Measurements from ENCODE around the gene EHMT1. TPM values are rescaled to one million over a fixed set of nuclear protein-coding genes. Genes with fewer than 3 reads are reported as not detected.

The EHMT1 gene
- total RNA-seq, 1 donor from 2014 or later: 45.3 TPM

- DNase-seq (ENCODE audit: low read depth) (no peak), FAIRE-seq (no peak)
- TF ChIP-seq, protein P1, sequence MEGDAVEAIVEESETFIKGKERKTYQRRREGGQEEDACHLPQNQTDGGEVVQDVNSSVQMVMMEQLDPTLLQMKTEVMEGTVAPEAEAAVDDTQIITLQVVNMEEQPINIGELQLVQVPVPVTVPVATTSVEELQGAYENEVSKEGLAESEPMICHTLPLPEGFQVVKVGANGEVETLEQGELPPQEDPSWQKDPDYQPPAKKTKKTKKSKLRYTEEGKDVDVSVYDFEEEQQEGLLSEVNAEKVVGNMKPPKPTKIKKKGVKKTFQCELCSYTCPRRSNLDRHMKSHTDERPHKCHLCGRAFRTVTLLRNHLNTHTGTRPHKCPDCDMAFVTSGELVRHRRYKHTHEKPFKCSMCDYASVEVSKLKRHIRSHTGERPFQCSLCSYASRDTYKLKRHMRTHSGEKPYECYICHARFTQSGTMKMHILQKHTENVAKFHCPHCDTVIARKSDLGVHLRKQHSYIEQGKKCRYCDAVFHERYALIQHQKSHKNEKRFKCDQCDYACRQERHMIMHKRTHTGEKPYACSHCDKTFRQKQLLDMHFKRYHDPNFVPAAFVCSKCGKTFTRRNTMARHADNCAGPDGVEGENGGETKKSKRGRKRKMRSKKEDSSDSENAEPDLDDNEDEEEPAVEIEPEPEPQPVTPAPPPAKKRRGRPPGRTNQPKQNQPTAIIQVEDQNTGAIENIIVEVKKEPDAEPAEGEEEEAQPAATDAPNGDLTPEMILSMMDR (IDR thresholded peaks at IDR 0.05; ENCODE audit: insufficient read depth, low read length, severe bottlenecking): no peak
- Histone ChIP-seq H3K36me3 (ENCODE audit: control insufficient read depth, insufficient read depth, low read length) (peaks cover 2% of the 10 kb centered on the region), H3K4me3 (ENCODE audit: low read depth, low read length) (no peak overlapping the region), H3K27me3 (ENCODE audit: control insufficient read depth, insufficient read depth, low read length) (no peaks in the 10 kb centered on the region)
Observed at GRCh38 chr9:137674307-137674975, 55.6 kb downstream of the EHMT1 start.

GRCh38 chr9:137674976-137675320, 56.1 kb downstream of the EHMT1 start:
- TF ChIP-seq, protein P1 (IDR thresholded peaks at IDR 0.05; ENCODE audit: insufficient read depth, low read length, severe bottlenecking): no peak
- peaks cover 2% of the 10 kb centered on the region for H3K36me3 ChIP-seq (ENCODE audit: control insufficient read depth, insufficient read depth, low read length)
- no peaks in the 10 kb centered on the region for H3K27me3 ChIP-seq (ENCODE audit: control insufficient read depth, insufficient read depth, low read length)
- H3K4me3 ChIP-seq (ENCODE audit: low read depth, low read length): no peak overlapping the region
- no peak for DNase-seq (ENCODE audit: low read depth)
- no peak for FAIRE-seq

GRCh38 chr9:137676998-137677397, 58.2 kb downstream of the EHMT1 start:
- FAIRE-seq (no peak), DNase-seq (ENCODE audit: low read depth) (no peak)
- Histone ChIP-seq H3K36me3 (ENCODE audit: control insufficient read depth, insufficient read depth, low read length) (peaks cover 4% of the 10 kb centered on the region), H3K27me3 (ENCODE audit: control insufficient read depth, insufficient read depth, low read length) (no peaks in the 10 kb centered on the region), H3K4me3 (ENCODE audit: low read depth, low read length) (no peak overlapping the region)
- TF ChIP-seq, protein P1 (IDR thresholded peaks at IDR 0.05; ENCODE audit: insufficient read depth, low read length, severe bottlenecking): no peak

DNA sequence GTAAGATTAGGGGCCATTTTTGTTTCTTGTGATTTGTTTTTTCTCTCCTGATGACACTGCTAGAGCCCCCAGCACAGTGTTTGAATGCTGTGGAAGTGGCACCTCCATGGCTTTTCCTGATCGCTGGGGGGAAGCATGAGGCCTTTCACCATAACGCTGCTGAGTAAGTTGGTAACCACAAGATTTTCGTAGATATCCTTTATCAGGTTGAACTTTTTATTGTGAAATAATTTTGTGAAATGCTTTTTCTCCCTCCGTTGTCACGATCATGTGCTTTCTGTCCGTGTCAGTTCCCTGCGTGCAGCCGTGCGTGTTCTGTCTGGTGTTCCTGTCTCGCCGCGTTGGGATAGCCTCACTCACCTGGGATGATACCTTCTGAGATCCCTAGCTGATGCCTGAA, 59.4 kb downstream of the EHMT1 start:
- Histone ChIP-seq H3K4me3 (ENCODE audit: low read depth, low read length) (no peak overlapping the region), H3K36me3 (ENCODE audit: control insufficient read depth, insufficient read depth, low read length) (peaks cover 6% of the 10 kb centered on the region), H3K27me3 (ENCODE audit: control insufficient read depth, insufficient read depth, low read length) (no peaks in the 10 kb centered on the region)
- FAIRE-seq (no peak), DNase-seq (ENCODE audit: low read depth) (no peak)
- TF ChIP-seq, protein P1 (IDR thresholded peaks at IDR 0.05; ENCODE audit: insufficient read depth, low read length, severe bottlenecking): no peak

DNA sequence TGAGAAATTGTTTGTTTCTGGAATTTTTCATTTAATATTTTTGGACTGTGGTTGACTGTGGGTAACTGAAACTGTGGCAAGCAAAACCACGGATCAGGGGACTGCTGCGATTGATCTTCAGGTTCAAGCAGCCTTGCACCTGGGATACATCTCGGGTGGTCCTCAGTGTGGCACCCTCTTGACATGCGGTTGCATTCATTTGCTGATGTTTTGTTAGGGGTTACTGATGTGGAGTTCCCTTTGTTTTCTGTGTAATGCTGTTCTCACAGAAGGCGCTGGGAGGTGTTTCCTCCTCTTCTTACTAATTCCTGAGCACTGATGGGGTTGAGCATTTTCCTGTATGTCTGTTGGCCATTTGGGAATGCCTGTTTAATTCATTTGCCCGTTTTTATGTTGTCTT, 60.4 kb downstream of the EHMT1 start:
- peaks cover 6% of the 10 kb centered on the region for H3K36me3 ChIP-seq (ENCODE audit: control insufficient read depth, insufficient read depth, low read length)
- TF ChIP-seq, protein P1 (IDR thresholded peaks at IDR 0.05; ENCODE audit: insufficient read depth, low read length, severe bottlenecking): no peak
- FAIRE-seq (no peak), DNase-seq (ENCODE audit: low read depth) (no peak)
- H3K4me3 ChIP-seq (ENCODE audit: low read depth, low read length): no peak overlapping the region
- no peaks in the 10 kb centered on the region for H3K27me3 ChIP-seq (ENCODE audit: control insufficient read depth, insufficient read depth, low read length)

Data from bronchial epithelial cell (primary cell).